ENCODE data around the gene GPRIN2.
A peak's percentile ranks its signal among the peaks of the same experiment; 100 is the strongest.

Gene GPRIN2

GRCh38 chr10:46539596-46540411 is 16.7 kb downstream of the GPRIN2 start:
- H3K27ac ChIP-seq: peak overlapping the region in 1 of 2 donors; percentile 43
- no peak for TF ChIP-seq CTCF (IDR thresholded peaks at IDR 0.05)
- peak overlapping the region; percentile 29 for H3K4me3 ChIP-seq
- no peak for DNase-seq (ENCODE audit: low spot score)

- no peak overlapping the region for H3K27ac ChIP-seq
- no peak overlapping the region for H3K4me3 ChIP-seq
- no peak for TF ChIP-seq CTCF (IDR thresholded peaks at IDR 0.05)
- DNase-seq (ENCODE audit: low spot score): no peak
Observed at GRCh38 chr10:46538717-46539426, 17.6 kb downstream of the GPRIN2 start.

GRCh38 chr10:46538155-46538554 is 18.3 kb downstream of the GPRIN2 start:
- no peak for DNase-seq (ENCODE audit: low spot score)
- no peak for TF ChIP-seq CTCF (IDR thresholded peaks at IDR 0.05)
- no peak overlapping the region for H3K27ac ChIP-seq
- H3K4me3 ChIP-seq: no peak overlapping the region

- no peak for DNase-seq (ENCODE audit: low spot score)
- no peak overlapping the region for H3K4me3 ChIP-seq
- TF ChIP-seq CTCF (IDR thresholded peaks at IDR 0.05): no peak
- no peak overlapping the region for H3K27ac ChIP-seq
Observed at GRCh38 chr10:46537309-46537708, 19.1 kb downstream of the GPRIN2 start.

- H3K4me3 ChIP-seq: no peak overlapping the region
- no peak for TF ChIP-seq CTCF (IDR thresholded peaks at IDR 0.05)
- no peak for DNase-seq (ENCODE audit: low spot score)
- no peak overlapping the region for H3K27ac ChIP-seq
Observed at GRCh38 chr10:46536781-46537180, 19.7 kb downstream of the GPRIN2 start.

GRCh38 chr10:46536171-46536570 is 20.3 kb downstream of the GPRIN2 start:
- no peak for TF ChIP-seq CTCF (IDR thresholded peaks at IDR 0.05)
- H3K27ac ChIP-seq: no peak overlapping the region
- no peak overlapping the region for H3K4me3 ChIP-seq
- DNase-seq (ENCODE audit: low spot score): no peak

Data from coronary artery (tissue), 2 donors.